Activated naive CD4-positive, alpha-beta T cell treated with anti-CD3 and anti-CD28 coated beads, Interleukin-2, amount 10 ng/mL, durations not matched to agents 7 days and 5 days (primary cell): Measurements from ENCODE around the gene PGBD5.

ENCODE experiments used
- CTCF ChIA-PET: fragments of 350-600 bp; sonication (Branson Sonifier 250); formaldehyde crosslinking; loops from one replicate; lab custom pipeline; 2021; ENCODE audit warnings: antibody characterized with exemption; lab: Charles Lee
- DNase-seq: peaks from one replicate; pipeline ENCODE4 v3.0.0-alpha.2; 2020
- H3K27ac Mint-ChIP-seq: one replicate; pipeline ENCODE4 v1.8.0; 2021; ENCODE audit warnings: mild to moderate bottlenecking, moderate library complexity, mixed read lengths
- H3K27me3 Mint-ChIP-seq: one replicate; pipeline ENCODE4 v1.8.0; 2021; ENCODE audit warnings: mild to moderate bottlenecking, mixed read lengths
- H3K36me3 Mint-ChIP-seq: one replicate; pipeline ENCODE4 v1.8.0; 2021; ENCODE audit warnings: mixed read lengths
- H3K4me1 Mint-ChIP-seq: one replicate; pipeline ENCODE4 v1.8.0; 2021; ENCODE audit warnings: mixed read lengths
- H3K4me3 Mint-ChIP-seq: one replicate; pipeline ENCODE4 v1.8.0; 2021; ENCODE audit warnings: mild to moderate bottlenecking, moderate library complexity, mixed read lengths
- H3K9me3 Mint-ChIP-seq: one replicate; pipeline ENCODE4 v1.8.0; 2021; ENCODE audit warnings: mixed read lengths

The PGBD5 gene

GRCh38 chr1:230330157-230330556, 96.0 kb downstream of the PGBD5 start:
- Mint-ChIP-seq H3K27ac (no peak overlapping the region), H3K9me3 (no peaks in the 10 kb centered on the region), H3K4me1 (no peaks in the 10 kb centered on the region), H3K27me3 (peaks cover 12% of the 10 kb centered on the region), H3K36me3 (no peaks in the 10 kb centered on the region), H3K4me3 (no peak overlapping the region)
- no peak for DNase-seq
- CTCF ChIA-PET, result no interaction called here

- no peaks in the 10 kb centered on the region for H3K4me1 Mint-ChIP-seq
- no peak overlapping the region for H3K27ac Mint-ChIP-seq
- no peaks in the 10 kb centered on the region for H3K36me3 Mint-ChIP-seq
- peaks cover 8% of the 10 kb centered on the region for H3K27me3 Mint-ChIP-seq
- DNase-seq, result no peak
- H3K9me3 Mint-ChIP-seq, result no peaks in the 10 kb centered on the region
- no peak overlapping the region for H3K4me3 Mint-ChIP-seq
- CTCF ChIA-PET, result no interaction called here
Measured at GRCh38 chr1:230328342-230329015, 97.7 kb downstream of the PGBD5 start.

GRCh38 chr1:230327892-230328284, 98.2 kb downstream of the PGBD5 start:
- no peak overlapping the region for H3K4me3 Mint-ChIP-seq
- no peaks in the 10 kb centered on the region for H3K36me3 Mint-ChIP-seq
- no peaks in the 10 kb centered on the region for H3K9me3 Mint-ChIP-seq
- H3K27me3 Mint-ChIP-seq, result peaks cover 8% of the 10 kb centered on the region
- H3K4me1 Mint-ChIP-seq, result no peaks in the 10 kb centered on the region
- no peak overlapping the region for H3K27ac Mint-ChIP-seq
- DNase-seq, result no peak
- CTCF ChIA-PET, result no interaction called here

GRCh38 chr1:230326971-230327891, 98.9 kb downstream of the PGBD5 start:
- Mint-ChIP-seq H3K27me3 (peaks cover 8% of the 10 kb centered on the region), H3K4me1 (no peaks in the 10 kb centered on the region), H3K9me3 (no peaks in the 10 kb centered on the region), H3K4me3 (no peak overlapping the region), H3K36me3 (no peaks in the 10 kb centered on the region), H3K27ac (no peak overlapping the region)
- no peak for DNase-seq
- CTCF ChIA-PET, result no interaction called here

GRCh38 chr1:230323686-230324085, 102.4 kb downstream of the PGBD5 start:
- Mint-ChIP-seq H3K36me3 (no peaks in the 10 kb centered on the region), H3K27me3 (peaks cover 4% of the 10 kb centered on the region), H3K4me3 (no peak overlapping the region), H3K27ac (no peak overlapping the region), H3K4me1 (no peaks in the 10 kb centered on the region), H3K9me3 (no peaks in the 10 kb centered on the region)
- CTCF ChIA-PET, result no interaction called here
- DNase-seq, result no peak

- Mint-ChIP-seq H3K36me3 (no peaks in the 10 kb centered on the region), H3K27me3 (peaks cover 4% of the 10 kb centered on the region), H3K27ac (no peak overlapping the region), H3K4me1 (no peaks in the 10 kb centered on the region), H3K9me3 (no peaks in the 10 kb centered on the region), H3K4me3 (no peak overlapping the region)
- CTCF ChIA-PET, result no interaction called here
- no peak for DNase-seq
Measured at GRCh38 chr1:230322967-230323547, 103.1 kb downstream of the PGBD5 start.

- no peaks in the 10 kb centered on the region for H3K4me1 Mint-ChIP-seq
- no peak overlapping the region for H3K27ac Mint-ChIP-seq
- no peaks in the 10 kb centered on the region for H3K9me3 Mint-ChIP-seq
- CTCF ChIA-PET, result no interaction called here
- H3K4me3 Mint-ChIP-seq, result no peak overlapping the region
- no peak for DNase-seq
- no peaks in the 10 kb centered on the region for H3K36me3 Mint-ChIP-seq
- H3K27me3 Mint-ChIP-seq, result peaks cover 4% of the 10 kb centered on the region
Measured at GRCh38 chr1:230322421-230322756, 103.7 kb downstream of the PGBD5 start.

GRCh38 chr1:230321741-230322420, 104.3 kb downstream of the PGBD5 start:
- Mint-ChIP-seq H3K27me3 (peaks cover 4% of the 10 kb centered on the region), H3K36me3 (no peaks in the 10 kb centered on the region), H3K27ac (no peak overlapping the region), H3K9me3 (no peaks in the 10 kb centered on the region), H3K4me3 (no peak overlapping the region), H3K4me1 (no peaks in the 10 kb centered on the region)
- DNase-seq, result no peak
- CTCF ChIA-PET, result no interaction called here

- no peak overlapping the region for H3K27ac Mint-ChIP-seq
Measured at GRCh38 chr1:230321341-230321740, 104.8 kb downstream of the PGBD5 start.

GRCh38 chr1:230320804-230321203, 105.3 kb downstream of the PGBD5 start:
- CTCF ChIA-PET, result no interaction called here
- Mint-ChIP-seq H3K27ac (no peak overlapping the region), H3K4me3 (no peak overlapping the region), H3K9me3 (no peaks in the 10 kb centered on the region), H3K4me1 (no peaks in the 10 kb centered on the region), H3K36me3 (no peaks in the 10 kb centered on the region), H3K27me3 (peaks cover 4% of the 10 kb centered on the region)
- no peak for DNase-seq

More at GRCh38 chr1:230321341-230321740, 104.8 kb downstream of the PGBD5 start:
- Mint-ChIP-seq H3K9me3 (no peaks in the 10 kb centered on the region), H3K27me3 (peaks cover 4% of the 10 kb centered on the region), H3K4me1 (no peaks in the 10 kb centered on the region), H3K36me3 (no peaks in the 10 kb centered on the region), H3K4me3 (no peak overlapping the region)
- no peak for DNase-seq
- CTCF ChIA-PET, result no interaction called here

- Mint-ChIP-seq H3K4me1 (no peaks in the 10 kb centered on the region), H3K27me3 (peaks cover 10% of the 10 kb centered on the region), H3K27ac (no peak overlapping the region), H3K9me3 (no peaks in the 10 kb centered on the region), H3K36me3 (no peaks in the 10 kb centered on the region), H3K4me3 (no peak overlapping the region)
- DNase-seq, result no peak
- CTCF ChIA-PET, result no interaction called here
Measured at GRCh38 chr1:230319014-230319747, 107.0 kb downstream of the PGBD5 start.

- Mint-ChIP-seq H3K36me3 (no peaks in the 10 kb centered on the region), H3K9me3 (no peaks in the 10 kb centered on the region), H3K27me3 (peaks cover 16% of the 10 kb centered on the region), H3K4me3 (no peak overlapping the region), H3K27ac (no peak overlapping the region), H3K4me1 (no peaks in the 10 kb centered on the region)
- DNase-seq, result no peak
- CTCF ChIA-PET, result no interaction called here
Measured at GRCh38 chr1:230317823-230318819, 108.0 kb downstream of the PGBD5 start.
